HepG2 (cell line): ENCODE results near the gene MDM4. TPM values are rescaled to one million over a fixed set of nuclear protein-coding genes. Genes with fewer than 3 reads are reported as not detected.
A peak's percentile ranks its signal among the peaks of the same experiment; 100 is the strongest.

Source experiments
- BORCS8-MEF2B ChIP-seq: sonication (generic); formaldehyde crosslinking; IDR thresholded peaks from 2 replicates; pipeline ENCODE4 v1.8.0; 2022; ENCODE audit warnings: mild to moderate bottlenecking, missing genetic modification reagents
- CEBPB ChIP-seq: IDR thresholded peaks from 2 replicates; pipeline ENCODE4 v1.6.1; 2011; ENCODE audit warnings: low read depth, low read length, improper control_type of control experiment, borderline replicate concordance
- HNRNPLL ChIP-seq: fragments of 200-400 bp; formaldehyde crosslinking; IDR thresholded peaks from 2 replicates; pipeline ENCODE4 v1.6.1; 2017; ENCODE audit warnings: mild to moderate bottlenecking, low read depth, low read length; ENCODE audit not compliant: poor library complexity, severe bottlenecking
- KIAA2018 ChIP-seq: sonication (generic); formaldehyde crosslinking; IDR thresholded peaks from 2 replicates; pipeline ENCODE4 v1.5.0; 2020; ENCODE audit warnings: mild to moderate bottlenecking, missing genetic modification reagents, borderline replicate concordance
- KMT2A ChIP-seq: sonication (generic); formaldehyde crosslinking; IDR thresholded peaks from 2 replicates; pipeline ENCODE4 v1.4.0; 2020; ENCODE audit warnings: missing genetic modification reagents
- MXD1 ChIP-seq: sonication (generic); formaldehyde crosslinking; IDR thresholded peaks from 2 replicates; pipeline ENCODE4 v1.4.0; 2020; ENCODE audit warnings: mild to moderate bottlenecking, missing genetic modification reagents
- MZF1 ChIP-seq: sonication (generic); formaldehyde crosslinking; IDR thresholded peaks from 2 replicates; pipeline ENCODE4 v1.8.1; 2023; ENCODE audit warnings: mild to moderate bottlenecking, missing genetic modification reagents, borderline replicate concordance
- NFIB ChIP-seq: sonication (generic); formaldehyde crosslinking; IDR thresholded peaks from 2 replicates; pipeline ENCODE4 v1.9.0; 2021; ENCODE audit warnings: missing genetic modification reagents, mild to moderate bottlenecking, borderline replicate concordance
- NR2F2 ChIP-seq: IDR thresholded peaks from 2 replicates; pipeline ENCODE4 v1.6.1; 2012; ENCODE audit warnings: low read depth, inconsistent platforms, borderline replicate concordance
- PCBP2 ChIP-seq: fragments of 200-400 bp; formaldehyde crosslinking; optimal IDR thresholded peaks from 2 replicates; pipeline ENCODE3; 2018; ENCODE audit warnings: low read length, low read depth; ENCODE audit not compliant: poor library complexity, severe bottlenecking
- RBM22 ChIP-seq: fragments of 200-400 bp; formaldehyde crosslinking; optimal IDR thresholded peaks from 2 replicates; pipeline ENCODE3; 2017; ENCODE audit warnings: mild to moderate bottlenecking, low read length, moderate library complexity
- RNF2 ChIP-seq: fragments of 450-650 bp; conservative IDR thresholded peaks from 2 replicates; pipeline ENCODE4 v1.6.1; 2016; ENCODE audit warnings: low read depth
- SRF ChIP-seq: IDR thresholded peaks from 2 replicates; pipeline ENCODE4 v1.6.1; 2011; ENCODE audit warnings: mild to moderate bottlenecking, low read depth, low read length, moderate library complexity
- SRSF4 ChIP-seq: fragments of 200-400 bp; formaldehyde crosslinking; IDR thresholded peaks from one replicate; pipeline ENCODE4 v1.6.1; 2018; ENCODE audit warnings: mild to moderate bottlenecking, low read depth, low read length, moderate library complexity; ENCODE audit not compliant: poor library complexity, severe bottlenecking
- TEAD3 ChIP-seq: optimal IDR thresholded peaks from 2 replicates; pipeline ENCODE3; 2016; ENCODE audit warnings: borderline replicate concordance
- ZBTB42 ChIP-seq: sonication (generic); formaldehyde crosslinking; IDR thresholded peaks from 2 replicates; pipeline ENCODE4 v1.5.0; 2020; ENCODE audit warnings: mild to moderate bottlenecking, missing genetic modification reagents
- ZFAT ChIP-seq: sonication (generic); formaldehyde crosslinking; conservative IDR thresholded peaks from 2 replicates; pipeline ENCODE4 v1.8.1; 2023; ENCODE audit warnings: missing genetic modification reagents, inconsistent platforms
- ZFP90 ChIP-seq: sonication (generic); formaldehyde crosslinking; IDR thresholded peaks from 2 replicates; pipeline ENCODE4 v1.8.0; 2022; ENCODE audit warnings: missing genetic modification reagents, mild to moderate bottlenecking, inconsistent platforms, borderline replicate concordance
- ZFY ChIP-seq: sonication (generic); formaldehyde crosslinking; IDR thresholded peaks from 2 replicates; pipeline ENCODE4 v1.4.0; 2020; ENCODE audit warnings: missing genetic modification reagents
- ZNF224 ChIP-seq: sonication (generic); formaldehyde crosslinking; IDR thresholded peaks from 2 replicates; pipeline ENCODE4 v1.5.0; 2020; ENCODE audit warnings: mild to moderate bottlenecking, missing genetic modification reagents
- ZNF530 ChIP-seq: sonication (generic); formaldehyde crosslinking; IDR thresholded peaks from 2 replicates; pipeline ENCODE4 v1.5.0; 2020; ENCODE audit warnings: low read depth, mild to moderate bottlenecking, missing genetic modification reagents
- ZSCAN12 ChIP-seq: sonication (generic); formaldehyde crosslinking; IDR thresholded peaks from 2 replicates; pipeline ENCODE4 v1.9.0; 2021; ENCODE audit warnings: mild to moderate bottlenecking, missing genetic modification reagents
- polyA plus RNA-seq, 8 experiments: library from polyadenylated mRNA; depleted of rRNA in 3 of 8; stranded (reverse) in 7 of 8; unstranded in 1 of 8; fragments of >200 nt; fragmentation: Illumina TruSeq in 4 of 8; extraction: Trizol in 4 of 8; gene quantifications; 2 replicates each; pipeline versions ENCODE4 v1.2.1 to v1.2.3, GENCODE V29; 2011 to 2016; ENCODE audit warnings: low read depth in 4 of 8, missing spikeins in 1 of 8, mixed read lengths in 1 of 8; ENCODE audit not compliant: insufficient read depth in 1 of 8
- total RNA-seq, 5 experiments: library from RNA; depleted of rRNA; stranded (reverse); fragments of >200 nt; fragmentation: Illumina TruSeq; extraction: Trizol; gene quantifications; 2 replicates each; pipeline ENCODE4 v1.2.3, GENCODE V29; 2016; ENCODE audit warnings: low read depth in 1 of 5

MDM4 gene
- total and polyA plus RNA-seq, 2 of the 13 experiments (the other 11 are each of a cell fraction or from before 2014, with no cell fraction given), result 14.9 to 19.0 TPM

GRCh38 chr1:204516180-204516879 lies at the start of gene MDM4 (continued):
- TF ChIP-seq KIAA2018 (CRISPR knock-in tag) (peak; percentile 89; the same call in 1 of the 2 replicates), ZBTB42 (peak; percentile 87), ZFP90 (0 out of 2 replicates have a peak, but pooled peaks have one; percentile 74), KMT2A (CRISPR knock-in tag) (peak; percentile 69; the same call in 1 of the 2 replicates), ZFAT (CRISPR knock-in tag) (no peak), NFIB (CRISPR knock-in tag) (no peak), ZFY (peak; percentile 96), RBM22 (no peak), RNF2 (no peak; the same call in 1 of the 2 replicates), ZNF224 (CRISPR knock-in tag) (no peak), MXD1 (peak; percentile 73), SRF (no peak), PCBP2 (peak; percentile 87), TEAD3 (CRISPR knock-in tag) (peak; percentile 53), SRSF4 (no peak), ZSCAN12 (CRISPR knock-in tag) (0 out of 2 replicates have a peak, but pooled peaks have one; percentile 47), BORCS8-MEF2B (peak; percentile 95), NR2F2 (no peak; the same call in 1 of the 2 replicates), ZNF530 (CRISPR knock-in tag) (no peak), HNRNPLL (peak; percentile 70), MZF1 (CRISPR knock-in tag) (no peak), CEBPB (peak; percentile 72; the same call in 1 of the 2 replicates)
